Measurements from ENCODE around the gene ZBTB16.

DNA sequence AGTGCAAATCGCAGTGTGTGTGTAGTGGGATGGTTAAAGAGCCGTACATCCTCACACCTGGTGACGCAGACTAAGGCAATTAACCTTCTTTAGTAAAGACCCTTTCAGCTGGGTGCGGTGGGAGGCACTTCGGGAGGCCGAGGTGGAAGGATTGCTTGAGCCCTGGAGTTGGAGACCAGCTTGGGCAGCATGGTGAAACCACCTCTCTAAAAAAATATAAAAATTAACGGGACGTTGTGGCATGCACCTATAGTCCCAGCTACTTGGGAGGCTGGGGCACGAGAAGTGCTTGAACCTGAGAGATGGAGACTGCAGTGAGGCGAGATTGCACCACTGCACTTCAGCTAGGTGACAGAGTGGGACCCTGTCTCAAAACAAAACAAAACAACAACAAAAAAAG lies 31.5 kb downstream of the ZBTB16 start:
- no peak for TF ChIP-seq EZH2 (IDR thresholded peaks at IDR 0.05)
- no peak for TF ChIP-seq CTCF (IDR thresholded peaks at IDR 0.05)

Measured in neural progenitor cell (in vitro differentiated cells).